Type B pancreatic cell (in vitro differentiated cells): ENCODE measurements around the gene STOML3. TPM values are rescaled to one million over a fixed set of nuclear protein-coding genes. Genes with fewer than 3 reads are reported as not detected.
A peak's percentile ranks its signal among the peaks of the same experiment; 100 is the strongest.

Experiments
- DNase-seq: peaks from one replicate; pipeline ENCODE4 v3.0.0; 2021; ENCODE audit warnings: mixed read lengths; ENCODE audit not compliant: unreplicated experiment; ENCODE audit errors: extremely low spot score
- H3K27ac Mint-ChIP-seq: 2 replicates; pipeline ENCODE4 v1.8.0; 2021; ENCODE audit warnings: mild to moderate bottlenecking, mixed read lengths
- H3K27me3 Mint-ChIP-seq: 2 replicates; pipeline ENCODE4 v1.8.0; 2021; ENCODE audit warnings: mixed read lengths
- H3K36me3 Mint-ChIP-seq: 2 replicates; pipeline ENCODE4 v1.8.0; 2021; ENCODE audit warnings: mixed read lengths
- H3K4me1 Mint-ChIP-seq: one replicate; pipeline ENCODE4 v1.8.0; 2021; ENCODE audit warnings: mixed read lengths; ENCODE audit not compliant: unreplicated experiment
- H3K4me3 Mint-ChIP-seq: 2 replicates; pipeline ENCODE4 v1.8.0; 2021; ENCODE audit warnings: mild to moderate bottlenecking, mixed read lengths
- H3K9me3 Mint-ChIP-seq: 2 replicates; pipeline ENCODE4 v1.8.0; 2021; ENCODE audit warnings: mixed read lengths
- CTCF ChIP-seq: fragments of 200-600 bp; sonication (generic); conservative IDR thresholded peaks from 2 replicates; pipeline ENCODE4 v1.5.0; 2021; ENCODE audit warnings: antibody characterized with exemption, mild to moderate bottlenecking
- long read RNA-seq: library from polyadenylated mRNA; unstranded; transcript quantifications from one replicate; pipeline ENCODE4 v2.0.0, GENCODE V29; 2020
- total RNA-seq: library from RNA; stranded (reverse); gene quantifications from 2 replicates; pipeline ENCODE4 v1.2.1, GENCODE V29; 2021; ENCODE audit warnings: low replicate concordance

The STOML3 gene
- total RNA-seq: 0.56 TPM in 1 of 2 replicates, not detected in the other
- long read RNA-seq: 0 reads

GRCh38 chr13:38990693-38991092, at the start of gene STOML3:
Gene STOML3 (minus strand): TSS chr13:38990831. CDS start chr13:38990721, 110 bp downstream.
- Mint-ChIP-seq H3K4me3 (no peak within 1 kb of the TSS), H3K27me3 (no peaks in the 10 kb centered on the region), H3K27ac (no peak within 1 kb of the TSS), H3K9me3 (no peaks in the 10 kb centered on the region), H3K4me1 (peaks cover 14% of the 10 kb centered on the region), H3K36me3 (no peaks in the 10 kb centered on the region)
- no peak for TF ChIP-seq CTCF
- no peak for DNase-seq

GRCh38 chr13:39040206-39040605, 49.6 kb upstream of the STOML3 start:
- no peak for TF ChIP-seq CTCF
- no peak for DNase-seq
- no peak overlapping the region for H3K27ac Mint-ChIP-seq
- no peaks in the 10 kb centered on the region for H3K36me3 Mint-ChIP-seq
- H3K27me3 Mint-ChIP-seq: no peaks in the 10 kb centered on the region
- H3K9me3 Mint-ChIP-seq: no peaks in the 10 kb centered on the region
- peak overlapping the region; percentile 51 for H3K4me3 Mint-ChIP-seq
- H3K4me1 Mint-ChIP-seq: peaks cover 13% of the 10 kb centered on the region

GRCh38 chr13:39039041-39039440, 48.4 kb upstream of the STOML3 start:
- no peak for DNase-seq
- peak overlapping the region; percentile 98 for H3K27ac Mint-ChIP-seq
- H3K4me1 Mint-ChIP-seq: peaks cover 25% of the 10 kb centered on the region

GRCh38 chr13:39038569-39039030, 48.0 kb upstream of the STOML3 start:
- Mint-ChIP-seq H3K4me1 (peaks cover 29% of the 10 kb centered on the region), H3K27me3 (no peaks in the 10 kb centered on the region), H3K36me3 (no peaks in the 10 kb centered on the region), H3K27ac (peak overlapping the region; percentile 98), H3K4me3 (peak overlapping the region; percentile 97), H3K9me3 (no peaks in the 10 kb centered on the region)
- no peak for DNase-seq
- no peak for TF ChIP-seq CTCF

More at GRCh38 chr13:39039041-39039440, 48.4 kb upstream of the STOML3 start:
- Mint-ChIP-seq H3K27me3 (no peaks in the 10 kb centered on the region), H3K9me3 (no peaks in the 10 kb centered on the region), H3K4me3 (peak overlapping the region; percentile 97), H3K36me3 (no peaks in the 10 kb centered on the region)
- no peak for TF ChIP-seq CTCF

- peak within 1 kb of the TSS; percentile 98 for H3K27ac Mint-ChIP-seq
- DNase-seq: peak; percentile 87
- H3K4me3 Mint-ChIP-seq: peak within 1 kb of the TSS; percentile 97
- H3K27me3 Mint-ChIP-seq: no peaks in the 10 kb centered on the region
- H3K36me3 Mint-ChIP-seq: no peaks in the 10 kb centered on the region
- no peaks in the 10 kb centered on the region for H3K9me3 Mint-ChIP-seq
- no peak for TF ChIP-seq CTCF
- peaks cover 30% of the 10 kb centered on the region for H3K4me1 Mint-ChIP-seq
These were observed 47.4 kb upstream of the STOML3 start, which contains the start of the genes NHLRC3 and PROSER1 for GRCh38 chr13:39037880-39038568. Gene NHLRC3 (plus strand): TSS chr13:39038456. CDS start chr13:39038640, 184 bp downstream. Gene PROSER1 (minus strand): TSS chr13:39038089. CDS start chr13:39037242, 847 bp downstream.
